NCI-H2029 (cell line): ENCODE measurements around the gene C10orf67.
A peak's percentile ranks its signal among the peaks of the same experiment; 100 is the strongest.

Experiments
- DNase-seq: peaks from one replicate; lab custom pipeline; 2025; lab: John Stamatoyannopoulos, UW

C10orf67 gene

DNA sequence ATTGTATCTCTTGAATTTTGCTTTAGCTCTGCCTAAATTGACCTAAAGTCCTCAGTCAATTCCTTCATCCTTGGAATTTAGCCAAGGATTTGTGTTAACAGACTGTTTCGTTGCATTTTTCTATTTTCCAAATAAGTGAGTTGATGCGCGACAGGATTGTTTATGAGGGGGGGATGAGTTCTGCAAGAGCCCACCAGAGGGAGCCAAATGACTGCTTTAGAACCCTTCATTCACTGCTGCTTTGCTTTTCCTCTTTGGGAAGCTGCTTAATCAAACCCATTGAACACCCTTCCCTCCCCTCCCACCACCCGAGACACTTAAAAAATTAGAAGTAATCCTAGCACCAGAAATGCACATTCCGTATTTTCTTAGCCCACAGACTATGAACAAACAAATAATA, 186.2 kb downstream of the C10orf67 start:
- DNase-seq = peak; percentile 38

DNA sequence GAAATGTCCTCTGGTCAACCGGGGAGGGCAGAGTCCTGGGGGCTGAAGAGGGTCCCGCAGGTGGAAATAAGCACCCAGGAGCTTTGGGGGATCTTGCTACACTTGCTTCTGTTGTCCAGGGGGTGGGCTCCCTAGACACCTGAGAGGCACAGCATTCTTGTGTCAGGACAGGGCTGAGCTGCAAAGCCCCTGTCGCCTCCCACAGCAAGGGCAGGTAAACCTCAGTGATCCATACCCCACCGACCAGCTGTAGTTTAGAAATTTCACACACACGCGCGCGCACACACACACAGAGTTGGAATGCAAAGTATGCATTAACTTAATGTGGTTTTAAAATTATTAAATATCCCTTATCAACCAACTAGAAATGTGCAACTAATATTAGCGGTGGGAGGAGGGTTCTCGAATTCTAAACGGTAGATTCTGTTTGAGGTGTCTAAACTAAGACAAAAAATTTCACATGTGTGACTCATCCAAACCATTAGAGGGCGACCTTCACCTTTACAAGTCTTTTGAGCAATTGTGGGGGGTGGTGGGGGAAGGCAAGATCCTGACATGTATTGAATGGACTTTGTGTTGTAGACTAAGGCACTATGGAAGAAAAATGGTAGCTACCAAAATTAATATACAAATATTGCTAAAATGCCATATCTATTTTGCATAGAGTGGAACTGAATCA, 186.8 kb downstream of the C10orf67 start:
- no peak for DNase-seq

DNA sequence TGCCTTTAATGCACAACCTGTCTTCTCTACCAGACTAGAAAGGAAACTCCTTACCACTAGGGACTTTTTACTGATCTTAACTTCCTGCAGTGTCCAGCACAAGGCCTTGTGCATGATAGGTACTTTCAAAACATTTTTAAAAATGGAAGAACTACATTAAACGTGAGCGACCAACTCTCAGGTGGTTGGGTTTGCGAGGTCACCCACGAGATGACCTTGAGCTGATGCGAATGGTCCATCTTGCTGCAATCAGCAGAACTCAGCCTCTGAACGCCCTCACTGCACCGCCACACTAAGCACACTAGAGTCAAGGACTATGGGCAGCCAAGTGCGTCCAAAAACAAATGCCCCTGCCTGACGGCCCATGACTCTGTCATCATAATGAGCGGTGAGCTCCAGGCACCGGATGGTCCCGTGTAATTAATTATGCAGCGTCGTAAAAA, 187.3 kb downstream of the C10orf67 start:
- DNase-seq = no peak

DNA sequence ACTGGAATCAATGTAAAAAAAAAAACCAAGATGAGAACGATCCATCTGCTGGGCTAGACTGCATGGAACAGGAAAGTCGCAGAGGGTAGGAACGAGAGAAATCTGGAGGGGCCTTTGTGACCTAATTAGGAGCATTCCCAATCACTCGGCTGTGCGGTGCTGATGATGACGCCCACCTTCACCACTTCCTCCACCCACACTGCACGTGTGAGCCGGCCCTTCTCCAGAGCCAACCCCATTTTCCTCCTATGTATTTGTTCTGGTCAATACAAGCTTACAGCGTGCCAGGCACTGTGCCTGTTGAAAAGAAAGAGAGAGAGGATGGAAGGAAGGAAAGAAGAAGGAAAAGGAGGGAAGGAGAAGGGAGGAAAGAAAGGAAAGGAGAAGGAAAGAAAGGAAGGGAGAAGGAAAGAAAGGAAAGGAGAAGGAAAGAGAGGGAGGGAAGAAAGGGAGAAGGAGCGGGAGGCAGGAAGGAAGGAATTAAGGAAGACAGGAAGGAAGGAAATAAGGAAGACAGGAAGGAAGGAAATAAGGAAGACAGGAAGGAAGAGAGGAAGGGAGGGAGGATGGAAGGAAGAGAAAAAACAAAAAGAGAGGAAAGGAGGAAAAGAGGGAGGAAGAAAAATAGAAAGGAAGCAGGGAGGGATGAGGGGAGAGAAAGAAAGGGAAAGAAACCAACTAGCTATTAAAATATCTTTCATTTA, 188.0 kb downstream of the C10orf67 start:
- DNase-seq = no peak

DNA sequence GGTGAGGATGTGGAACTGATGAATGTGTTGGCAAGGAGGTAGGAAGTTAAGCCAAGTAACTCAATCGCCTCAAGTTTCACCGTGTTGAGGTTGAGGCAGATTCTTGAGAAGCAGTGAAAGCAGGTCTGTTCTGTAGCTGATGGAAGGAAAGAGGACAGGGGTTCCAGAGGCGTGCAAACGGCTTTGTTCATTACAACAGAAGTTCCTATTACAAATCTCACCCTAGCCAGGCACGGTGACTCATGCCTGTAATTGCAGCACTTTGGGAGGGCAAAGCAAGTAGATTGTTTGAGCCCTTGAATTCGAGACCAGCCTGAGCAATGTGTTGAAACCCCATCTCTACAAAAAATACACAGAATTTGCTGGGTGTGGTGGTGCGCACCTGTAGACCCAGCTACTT, 189.4 kb downstream of the C10orf67 start:
- DNase-seq = no peak
